SH-SY5Y (cell line): Measurements from ENCODE around the gene ZBTB7C.

Experiments
- GATA2 ChIP-seq: IDR thresholded peaks from 2 replicates; pipeline ENCODE4 v1.6.1; 2011; ENCODE audit warnings: mild to moderate bottlenecking, low read depth, low read length
- GATA3 ChIP-seq: IDR thresholded peaks from 2 replicates; pipeline ENCODE4 v1.6.1; 2011; ENCODE audit warnings: low read depth, mild to moderate bottlenecking, low read length, moderate library complexity

GRCh38 chr18:48376934-48377333 lies 32.2 kb downstream of the ZBTB7C start:
- TF ChIP-seq GATA3, result no peak
- no peak for TF ChIP-seq GATA2
